Measurements from ENCODE around the gene WDCP.
"Not testable (repeated sequence)": the region's sequence is repeated elsewhere in the genome, so short reads cannot be mapped to it uniquely, and the experiment has no call there.

Gene WDCP

GRCh38 chr2:24018241-24018640 lies 28.9 kb downstream of the WDCP start:
- Histone ChIP-seq H3K36me3 (peaks cover 0 to 20% (median 2%) of the 10 kb centered on the region in 3 donors), H3K27ac (no peak overlapping the region), H3K4me3 (no peak overlapping the region), H3K9me3 (no peaks in the 10 kb centered on the region), H3K27me3 (no peaks in the 10 kb centered on the region), H3K4me1 (no peaks in the 10 kb centered on the region)
- intact Hi-C loops (cut with DNase I; ENCODE audit: low total_unique reads), result no loop called here
- DNase-seq, result no peak
- no peak for TF ChIP-seq CTCF (IDR thresholded peaks at IDR 0.05)

- Histone ChIP-seq H3K36me3 (peaks cover 0 to 15% (median 0%) of the 10 kb centered on the region in 3 donors), H3K4me1 (no peaks in the 10 kb centered on the region)
Observed at GRCh38 chr2:24017711-24018110, 29.5 kb downstream of the WDCP start.

GRCh38 chr2:24016853-24017703 lies 30.1 kb downstream of the WDCP start:
- H3K36me3 ChIP-seq, result peaks cover 0 to 8% (median 0%) of the 10 kb centered on the region in 3 donors
- intact Hi-C loops (cut with DNase I; ENCODE audit: low total_unique reads), result no loop called here
- no peak overlapping the region for H3K4me3 ChIP-seq
- TF ChIP-seq CTCF (IDR thresholded peaks at IDR 0.05), result no peak
- H3K4me1 ChIP-seq, result no peaks in the 10 kb centered on the region
- H3K9me3 ChIP-seq, result no peaks in the 10 kb centered on the region
- H3K27ac ChIP-seq, result no peak overlapping the region
- H3K27me3 ChIP-seq, result no peaks in the 10 kb centered on the region
- no peak for DNase-seq

More at GRCh38 chr2:24017711-24018110, 29.5 kb downstream of the WDCP start:
- Histone ChIP-seq H3K27ac (no peak overlapping the region), H3K4me3 (no peak overlapping the region), H3K27me3 (no peaks in the 10 kb centered on the region), H3K9me3 (no peaks in the 10 kb centered on the region)
- intact Hi-C loops (cut with DNase I; ENCODE audit: low total_unique reads), result no loop called here
- DNase-seq, result no peak
- TF ChIP-seq CTCF (IDR thresholded peaks at IDR 0.05), result no peak

GRCh38 chr2:24016376-24016761 lies 30.8 kb downstream of the WDCP start:
- intact Hi-C loops (cut with DNase I; ENCODE audit: low total_unique reads), result no loop called here
- no peak overlapping the region for H3K4me3 ChIP-seq
- no peak overlapping the region for H3K27ac ChIP-seq
- H3K27me3 ChIP-seq, result peaks cover 0 to 2% of the 10 kb centered on the region in 2 donors
- no peaks in the 10 kb centered on the region for H3K9me3 ChIP-seq
- H3K4me1 ChIP-seq, result no peaks in the 10 kb centered on the region
- peaks cover 0 to 1% (median 0%) of the 10 kb centered on the region in 3 donors for H3K36me3 ChIP-seq
- no peak for DNase-seq
- TF ChIP-seq CTCF (IDR thresholded peaks at IDR 0.05), result no peak

- Histone ChIP-seq H3K4me3 (no peak overlapping the region), H3K27me3 (peaks cover 0 to 6% of the 10 kb centered on the region in 2 donors), H3K4me1 (no peaks in the 10 kb centered on the region), H3K36me3 (no peaks in the 10 kb centered on the region), H3K9me3 (no peaks in the 10 kb centered on the region), H3K27ac (no peak overlapping the region)
- intact Hi-C loops (cut with DNase I; ENCODE audit: low total_unique reads), result no loop called here
- TF ChIP-seq CTCF (IDR thresholded peaks at IDR 0.05), result no peak
- no peak for DNase-seq
Observed at GRCh38 chr2:24015562-24016375, 31.4 kb downstream of the WDCP start.

- H3K9me3 ChIP-seq; H3K36me3 ChIP-seq; intact Hi-C loops (cut with DNase I; ENCODE audit: low total_unique reads); H3K4me3 ChIP-seq; H3K4me1 ChIP-seq; H3K27ac ChIP-seq; DNase-seq: not testable (repeated sequence)
- peaks cover 0 to 14% of the 10 kb centered on the region in 2 donors for H3K27me3 ChIP-seq
Observed at GRCh38 chr2:24014902-24015301, 32.3 kb downstream of the WDCP start.

All from tibial artery (tissue), 4 donors.